ENCODE measurements around the gene AKAP17A. TPM values are rescaled to one million over a fixed set of nuclear protein-coding genes. Genes with fewer than 3 reads are reported as not detected.
"Not testable (repeated sequence)": the region's sequence is repeated elsewhere in the genome, so short reads cannot be mapped to it uniquely, and the experiment has no call there.

Gene AKAP17A
- polyA plus RNA-seq (ENCODE audit: insufficient read length): 26.7 TPM

DNA sequence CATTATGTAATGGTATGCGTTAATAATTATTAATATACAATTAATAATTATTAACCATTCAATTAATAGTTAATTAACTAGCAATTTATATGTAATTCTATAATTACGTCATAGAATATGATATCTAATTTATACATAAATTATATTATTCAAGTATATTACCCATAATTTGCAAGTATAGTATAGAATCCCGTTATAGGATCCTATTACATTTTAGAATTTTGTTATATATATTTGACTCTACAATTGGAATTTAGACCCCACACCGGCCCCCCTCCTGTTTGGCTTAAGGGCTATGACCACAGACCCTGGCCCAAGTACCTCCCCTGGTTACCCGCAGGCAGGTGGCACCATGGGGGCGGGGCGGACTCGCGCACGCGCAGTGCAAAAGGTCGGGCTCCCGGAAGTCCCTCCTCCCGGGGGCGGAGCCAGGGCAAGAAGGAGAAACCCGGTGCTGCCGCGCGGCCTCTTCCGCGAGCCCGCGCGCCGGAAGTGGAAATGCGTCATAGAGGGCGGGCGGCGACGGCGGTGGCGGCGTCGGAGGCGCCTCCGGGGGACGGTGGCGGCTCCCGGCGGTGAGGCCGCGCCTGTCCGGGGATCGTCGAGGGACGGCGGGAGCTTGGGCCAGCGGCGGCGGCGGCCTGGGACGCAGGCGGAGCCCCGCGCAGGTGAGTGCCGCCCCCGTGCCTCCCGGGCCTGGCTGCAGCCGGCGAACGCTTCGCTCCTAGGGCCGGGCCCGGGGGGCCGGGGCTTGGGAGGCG lies at the start of gene AKAP17A:
Gene AKAP17A, plus strand, starts transcription at position 503 of the 761 bp plus-strand sequence. CDS start 1,859 bp downstream, outside the sequence.
- peak; percentile 81 for DNase-seq (ENCODE audit: low read depth)

GRCh38 chrX:1542994-1543725 lies 48.2 kb upstream of the AKAP17A start:
- no peak for DNase-seq (ENCODE audit: low read depth)

- no peak for DNase-seq (ENCODE audit: low read depth)
These were observed 45.5 kb upstream of the AKAP17A start for GRCh38 chrX:1545776-1546408.

- no peak for DNase-seq (ENCODE audit: low read depth)
These were observed 44.6 kb upstream of the AKAP17A start for GRCh38 chrX:1546691-1547251.

DNA sequence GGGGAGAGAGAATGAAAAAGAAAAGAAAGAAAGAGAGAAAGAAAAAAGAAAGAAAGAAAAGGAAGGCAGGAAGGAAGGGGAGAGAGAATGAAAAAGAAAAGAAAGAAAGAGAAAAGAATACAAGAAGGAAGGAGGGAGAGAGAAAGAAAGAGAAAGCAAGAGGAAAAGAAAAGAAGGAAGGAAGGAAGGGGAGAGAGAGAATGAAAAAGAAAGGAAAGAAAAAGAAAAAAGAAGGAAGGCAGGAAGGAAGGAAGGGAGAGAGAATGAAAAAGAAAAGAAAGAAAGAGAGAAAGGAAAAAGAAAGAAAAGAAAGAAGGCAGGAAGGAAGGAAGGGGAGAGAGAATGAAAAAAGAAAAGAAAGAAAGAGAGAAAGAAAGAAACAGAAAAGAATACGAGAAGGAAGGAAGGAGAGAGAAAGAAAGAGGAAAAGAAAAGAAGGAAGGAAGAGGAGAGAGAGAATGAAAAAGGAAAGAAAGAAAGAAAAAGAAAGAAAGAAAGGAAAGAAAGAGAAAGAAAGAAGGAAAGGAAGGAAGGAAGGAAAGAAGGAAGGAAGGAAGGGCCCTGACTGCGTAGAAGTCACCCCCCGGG lies 39.4 kb upstream of the AKAP17A start:
- no peak for DNase-seq (ENCODE audit: low read depth)

- DNase-seq (ENCODE audit: low read depth): no peak
These were observed 36.8 kb upstream of the AKAP17A start for GRCh38 chrX:1554469-1555210.

- no peak for DNase-seq (ENCODE audit: low read depth)
These were observed 36.0 kb upstream of the AKAP17A start for GRCh38 chrX:1555370-1555769.

GRCh38 chrX:1557442-1557841 lies 34.0 kb upstream of the AKAP17A start:
- not testable (repeated sequence) for DNase-seq (ENCODE audit: low read depth)

GRCh38 chrX:1558761-1559468 lies 32.5 kb upstream of the AKAP17A start:
- DNase-seq (ENCODE audit: low read depth): no peak

DNA sequence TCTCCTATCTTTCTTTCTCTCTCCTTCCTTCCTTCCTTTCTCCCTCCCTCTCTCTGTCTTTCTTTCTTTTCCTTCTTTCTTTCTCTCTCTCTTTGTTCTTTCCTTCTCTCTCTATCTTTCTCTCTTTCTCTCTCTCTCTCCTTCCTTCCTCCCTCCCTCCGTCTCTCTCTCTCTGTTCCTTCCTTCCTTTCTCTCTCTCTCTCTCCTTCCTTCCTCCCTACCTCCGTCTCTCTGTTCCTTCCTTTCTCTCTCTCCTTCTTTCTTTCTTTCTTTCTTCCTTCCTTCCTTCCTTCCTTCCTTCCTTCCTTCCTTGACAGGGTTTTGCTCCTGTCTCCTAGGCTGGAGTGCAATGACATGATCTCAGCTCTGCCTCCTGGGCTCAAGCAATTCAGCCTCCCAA lies 30.2 kb upstream of the AKAP17A start:
- DNase-seq (ENCODE audit: low read depth): no peak

- not testable (repeated sequence) for DNase-seq (ENCODE audit: low read depth)
These were observed 27.3 kb upstream of the AKAP17A start for GRCh38 chrX:1564077-1564476.

DNA sequence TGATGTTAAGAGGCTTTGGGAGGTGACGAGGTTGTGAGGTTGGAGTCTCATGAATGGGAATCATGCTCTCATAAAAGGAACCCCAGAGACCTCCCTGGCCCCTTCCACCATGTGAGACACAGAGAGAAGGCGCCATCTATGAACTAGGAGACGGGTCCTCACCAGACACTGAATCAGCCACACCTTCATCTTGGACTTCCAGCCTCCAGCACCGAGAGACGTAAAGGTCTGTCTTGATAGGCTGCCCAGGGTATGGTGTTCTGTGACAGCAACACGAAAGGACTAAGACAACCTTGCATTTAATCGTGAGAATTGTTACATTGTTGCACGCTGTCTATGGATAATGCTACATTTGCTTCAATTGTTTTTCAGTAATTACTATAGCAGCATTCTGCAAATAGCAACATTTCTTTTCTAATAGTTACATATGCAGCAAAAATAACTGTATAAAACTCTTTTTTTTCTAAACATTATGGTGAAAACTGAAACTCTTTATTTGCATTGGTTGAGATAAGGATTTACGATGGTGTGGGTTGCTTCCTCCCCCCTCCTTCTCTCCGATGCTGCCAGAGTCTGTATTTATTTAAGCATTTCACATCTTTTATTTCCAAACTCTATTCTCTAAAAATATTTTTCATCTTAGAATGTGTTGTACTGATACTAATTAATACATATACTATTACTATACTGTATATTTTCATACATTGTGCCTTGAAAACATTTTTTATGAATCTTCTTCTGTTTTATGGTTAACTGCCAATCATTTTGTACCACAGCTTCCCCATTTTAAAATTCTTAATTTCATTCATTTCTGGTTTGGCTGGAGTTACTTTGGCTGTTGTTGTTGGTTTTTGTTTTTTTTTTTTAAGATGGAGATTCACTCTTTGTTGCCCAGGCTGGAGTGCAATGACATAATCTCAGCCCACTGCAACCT lies 26.4 kb upstream of the AKAP17A start:
- no peak for DNase-seq (ENCODE audit: low read depth)

DNA sequence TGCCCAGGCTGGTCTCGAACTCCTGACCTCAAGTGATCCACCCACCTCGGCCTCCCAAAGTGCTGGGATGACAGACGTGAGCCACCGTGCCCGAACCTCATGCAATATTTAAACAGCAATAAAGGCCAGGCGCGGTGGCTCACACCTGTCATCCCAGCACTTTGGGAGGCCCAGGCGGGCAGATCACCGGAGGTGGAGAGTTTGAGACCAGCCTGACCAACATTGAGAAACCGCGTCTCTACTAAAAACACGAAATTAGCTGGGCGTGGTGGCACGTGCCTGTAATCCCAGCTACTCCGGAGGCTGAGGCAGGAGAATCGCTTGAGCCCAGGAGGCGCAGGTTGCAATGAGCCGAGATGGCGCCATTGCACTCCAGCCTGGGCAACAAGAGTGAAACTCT lies 17.2 kb upstream of the AKAP17A start:
- not testable (repeated sequence) for DNase-seq (ENCODE audit: low read depth)

GRCh38 chrX:1576201-1576992 lies 15.0 kb upstream of the AKAP17A start:
- no peak for DNase-seq (ENCODE audit: low read depth)

- DNase-seq (ENCODE audit: low read depth): no peak
These were observed 13.6 kb upstream of the AKAP17A start for GRCh38 chrX:1577845-1578244.

- no peak for DNase-seq (ENCODE audit: low read depth)
These were observed 12.8 kb upstream of the AKAP17A start for GRCh38 chrX:1578511-1579173.

DNA sequence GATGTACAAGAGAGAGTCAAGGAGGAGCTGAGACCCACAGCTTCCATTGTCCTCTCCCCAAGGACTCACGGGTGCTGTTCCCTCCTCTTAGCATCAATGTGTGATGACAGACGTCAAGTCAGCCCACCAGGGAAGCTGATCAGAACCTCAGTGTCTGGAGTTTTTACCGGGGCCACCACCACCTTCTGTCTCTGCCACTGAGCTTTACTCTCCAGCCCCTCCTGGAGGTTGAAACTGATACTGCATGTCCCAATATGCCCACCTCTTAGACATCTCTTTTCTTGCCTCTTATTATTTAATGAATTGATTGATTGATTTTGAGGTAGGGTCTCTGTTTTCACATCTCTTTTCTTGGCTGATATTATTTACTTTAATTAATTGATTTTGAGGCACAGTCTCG lies 10.3 kb upstream of the AKAP17A start:
- DNase-seq (ENCODE audit: low read depth): no peak

Data from forelimb muscle (tissue), 1 donor.